Measurements from ENCODE around the gene CERCAM.

Gene CERCAM

DNA sequence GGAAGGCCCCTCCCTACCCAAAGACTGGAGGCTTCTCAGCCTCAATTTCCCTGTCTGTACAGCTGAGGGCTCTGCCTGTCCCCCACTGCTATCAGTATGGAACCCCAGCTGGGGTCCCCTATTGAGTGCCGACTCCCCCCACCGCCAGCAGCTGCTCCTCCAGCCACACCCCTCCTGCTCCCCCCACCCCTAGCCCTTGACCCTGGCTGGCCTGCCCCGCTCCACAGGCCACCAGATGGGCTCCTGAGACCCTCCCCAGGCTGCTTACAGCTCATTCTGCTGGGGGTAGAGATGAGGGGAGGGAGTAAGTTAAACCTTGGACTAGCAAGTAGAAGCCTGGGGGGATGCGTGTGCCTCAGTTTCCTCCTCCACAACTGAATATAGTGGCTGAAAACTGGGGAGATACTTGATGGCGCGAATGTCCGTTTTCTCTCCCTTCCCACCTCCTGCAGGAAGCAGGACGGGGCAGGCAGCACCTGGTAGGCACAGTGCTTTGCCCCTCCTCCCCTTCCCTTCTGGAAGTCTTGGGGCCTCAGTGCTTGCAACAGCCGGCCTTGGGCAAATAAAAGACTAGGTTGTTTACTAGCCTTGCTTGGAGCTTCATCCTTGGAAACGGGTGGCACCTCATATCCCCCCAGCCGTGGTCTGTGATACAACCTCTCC lies 30.4 kb upstream of the CERCAM start:
- H3K27ac Mint-ChIP-seq: no peak overlapping the region
- peaks cover 5% of the 10 kb centered on the region for H3K4me1 Mint-ChIP-seq
- no peak overlapping the region for H3K4me3 Mint-ChIP-seq
- DNase-seq (ENCODE audit: low spot score in 2 of 2) (no peak), ATAC-seq (no peak)
- H3K36me3 Mint-ChIP-seq: peaks cover 53% of the 10 kb centered on the region
- H3K9me3 Mint-ChIP-seq: no peaks in the 10 kb centered on the region

GRCh38 chr9:128390813-128391711 lies 29.6 kb upstream of the CERCAM start:
- Mint-ChIP-seq H3K9me3 (no peaks in the 10 kb centered on the region), H3K27ac (no peak overlapping the region), H3K4me1 (peaks cover 5% of the 10 kb centered on the region), H3K36me3 (peaks cover 47% of the 10 kb centered on the region), H3K4me3 (no peak overlapping the region)
- ATAC-seq (no peak), DNase-seq (ENCODE audit: low spot score in 2 of 2) (no peak)

GRCh38 chr9:128391956-128392301 lies 28.7 kb upstream of the CERCAM start:
- H3K27ac Mint-ChIP-seq: no peak overlapping the region
- no peak for DNase-seq (ENCODE audit: low spot score in 2 of 2)
- peaks cover 8% of the 10 kb centered on the region for H3K4me1 Mint-ChIP-seq
- ATAC-seq: no peak
- no peak overlapping the region for H3K4me3 Mint-ChIP-seq
- H3K36me3 Mint-ChIP-seq: peaks cover 42% of the 10 kb centered on the region
- no peaks in the 10 kb centered on the region for H3K9me3 Mint-ChIP-seq

GRCh38 chr9:128392302-128393144 lies 28.1 kb upstream of the CERCAM start:
- Mint-ChIP-seq H3K36me3 (peaks cover 41% of the 10 kb centered on the region), H3K4me1 (peaks cover 14% of the 10 kb centered on the region), H3K9me3 (no peaks in the 10 kb centered on the region), H3K4me3 (no peak overlapping the region), H3K27ac (no peak overlapping the region)
- DNase-seq (ENCODE audit: low spot score in 2 of 2) (no peak), ATAC-seq (no peak)

DNA sequence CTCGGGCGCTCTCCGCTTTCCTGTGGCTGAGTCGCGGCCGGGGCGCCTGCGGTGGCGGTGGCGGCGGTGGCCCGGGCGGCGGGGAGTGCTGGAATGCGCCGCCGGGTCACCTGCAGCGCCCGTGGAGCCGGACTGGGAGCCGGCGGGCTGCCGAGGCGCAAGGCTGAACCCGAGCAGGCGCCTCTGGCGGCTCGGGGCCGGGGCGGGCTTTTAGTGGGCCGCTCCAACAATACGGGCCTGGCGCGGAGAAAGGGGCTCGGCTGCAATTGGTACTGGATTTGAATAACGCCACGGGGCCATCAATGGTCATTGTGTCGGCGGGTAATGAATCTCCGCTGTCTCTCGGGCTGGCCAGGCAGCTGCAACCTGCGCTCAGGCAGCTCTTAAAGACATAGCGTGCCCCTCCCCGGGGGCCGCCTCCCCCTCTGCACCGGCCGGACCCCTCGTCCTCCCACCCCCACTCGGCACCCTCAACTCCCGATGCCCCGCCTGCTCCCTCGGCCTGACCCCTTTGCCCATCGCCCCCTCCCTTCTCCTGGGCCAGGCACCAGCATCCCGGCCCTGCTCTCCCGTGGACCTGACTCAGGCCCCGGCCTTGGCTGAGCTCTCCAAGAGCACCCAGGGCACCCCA lies 27.4 kb upstream of the CERCAM start:
- peaks cover 34% of the 10 kb centered on the region for H3K36me3 Mint-ChIP-seq
- H3K4me1 Mint-ChIP-seq: peaks cover 16% of the 10 kb centered on the region
- DNase-seq (ENCODE audit: low spot score in 2 of 2) (no peak), ATAC-seq (no peak)
- H3K9me3 Mint-ChIP-seq: no peaks in the 10 kb centered on the region
- H3K27ac Mint-ChIP-seq: no peak overlapping the region
- H3K4me3 Mint-ChIP-seq: no peak overlapping the region

GRCh38 chr9:128393970-128394369 lies 26.7 kb upstream of the CERCAM start:
- Mint-ChIP-seq H3K9me3 (no peaks in the 10 kb centered on the region), H3K36me3 (peaks cover 30% of the 10 kb centered on the region), H3K4me3 (no peak overlapping the region), H3K4me1 (peaks cover 16% of the 10 kb centered on the region), H3K27ac (peak overlapping the region; percentile 72)
- ATAC-seq (no peak), DNase-seq (ENCODE audit: low spot score in 2 of 2) (no peak)

DNA sequence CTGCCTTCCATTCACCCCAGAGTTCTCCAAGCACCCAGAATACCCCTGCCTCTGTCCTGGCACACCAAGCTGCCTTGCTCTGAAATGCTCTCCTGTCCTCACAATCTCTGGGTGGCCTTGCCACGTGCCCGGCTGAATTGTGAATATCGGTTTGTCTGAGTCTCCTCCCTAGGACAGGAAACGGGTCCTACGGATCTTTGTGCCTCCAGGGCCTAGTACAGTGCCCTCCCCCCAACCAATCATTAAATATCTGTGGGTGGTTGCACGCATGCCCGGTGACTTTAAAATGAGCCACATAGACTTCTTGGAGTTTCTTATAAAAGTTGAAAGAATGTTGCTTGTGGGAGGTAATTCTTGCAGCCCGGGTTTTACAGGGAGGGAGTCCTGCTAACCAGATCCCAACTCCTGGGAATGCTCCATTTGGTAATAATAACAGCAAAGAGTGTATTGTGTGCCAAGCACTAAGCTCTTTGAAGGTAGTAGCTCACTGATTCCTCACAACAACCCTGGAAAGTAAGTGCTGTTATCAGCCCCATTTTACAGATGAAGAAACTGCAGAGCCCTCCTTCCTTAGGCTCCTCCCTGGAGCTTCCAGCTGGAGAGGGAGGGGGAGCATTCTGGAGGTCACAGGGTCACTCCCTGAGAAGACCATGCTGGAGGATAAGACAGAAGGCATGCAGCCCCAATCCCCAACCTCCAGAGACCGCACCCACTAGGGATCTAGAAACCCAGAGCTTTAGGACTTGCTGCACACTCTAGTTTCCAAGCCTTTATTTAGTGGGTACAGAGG lies 26.1 kb upstream of the CERCAM start:
- Mint-ChIP-seq H3K27ac (peak overlapping the region; percentile 72), H3K4me3 (no peak overlapping the region), H3K36me3 (peaks cover 26% of the 10 kb centered on the region), H3K4me1 (peaks cover 16% of the 10 kb centered on the region), H3K9me3 (no peaks in the 10 kb centered on the region)
- ATAC-seq (no peak), DNase-seq (ENCODE audit: low spot score in 2 of 2) (no peak)

- DNase-seq (ENCODE audit: low spot score in 2 of 2) (no peak), ATAC-seq (peak; percentile 30)
- H3K27ac Mint-ChIP-seq: no peak overlapping the region
- H3K4me1 Mint-ChIP-seq: peaks cover 16% of the 10 kb centered on the region
- H3K36me3 Mint-ChIP-seq: peaks cover 10% of the 10 kb centered on the region
- H3K4me3 Mint-ChIP-seq: no peak overlapping the region
- no peaks in the 10 kb centered on the region for H3K9me3 Mint-ChIP-seq
These were observed 23.6 kb upstream of the CERCAM start for GRCh38 chr9:128396970-128397613.

- Mint-ChIP-seq H3K4me1 (peaks cover 16% of the 10 kb centered on the region), H3K36me3 (peaks cover 6% of the 10 kb centered on the region), H3K4me3 (no peak overlapping the region), H3K27ac (no peak overlapping the region), H3K9me3 (no peaks in the 10 kb centered on the region)
- DNase-seq (ENCODE audit: low spot score in 2 of 2) (no peak), ATAC-seq (peak; percentile 39)
These were observed 22.8 kb upstream of the CERCAM start for GRCh38 chr9:128397831-128398230.

DNA sequence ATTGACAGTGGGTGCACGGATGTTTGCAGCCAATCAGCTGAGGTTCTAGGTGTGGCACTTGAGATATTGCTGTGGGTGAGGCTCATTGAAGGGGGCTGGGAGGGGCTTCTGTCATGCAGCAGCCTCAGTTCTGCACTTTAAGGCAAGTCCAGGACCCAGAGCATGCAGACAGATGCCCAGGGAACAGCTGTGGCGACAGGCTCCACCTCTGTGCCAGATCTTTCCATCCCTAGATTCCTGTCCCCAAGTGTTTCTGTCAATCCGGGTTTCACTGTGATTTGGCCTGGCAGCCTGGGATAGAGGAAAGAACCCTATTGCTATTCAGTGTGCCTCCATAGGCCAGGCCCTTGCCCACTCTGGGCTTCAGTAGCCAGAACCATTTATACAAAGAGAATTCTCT lies 20.8 kb upstream of the CERCAM start:
- no peak overlapping the region for H3K4me3 Mint-ChIP-seq
- H3K4me1 Mint-ChIP-seq: peaks cover 10% of the 10 kb centered on the region
- no peaks in the 10 kb centered on the region for H3K36me3 Mint-ChIP-seq
- no peak for ATAC-seq
- H3K27ac Mint-ChIP-seq: no peak overlapping the region
- H3K9me3 Mint-ChIP-seq: no peaks in the 10 kb centered on the region
- no peak for DNase-seq (ENCODE audit: low spot score in 2 of 2)

DNA sequence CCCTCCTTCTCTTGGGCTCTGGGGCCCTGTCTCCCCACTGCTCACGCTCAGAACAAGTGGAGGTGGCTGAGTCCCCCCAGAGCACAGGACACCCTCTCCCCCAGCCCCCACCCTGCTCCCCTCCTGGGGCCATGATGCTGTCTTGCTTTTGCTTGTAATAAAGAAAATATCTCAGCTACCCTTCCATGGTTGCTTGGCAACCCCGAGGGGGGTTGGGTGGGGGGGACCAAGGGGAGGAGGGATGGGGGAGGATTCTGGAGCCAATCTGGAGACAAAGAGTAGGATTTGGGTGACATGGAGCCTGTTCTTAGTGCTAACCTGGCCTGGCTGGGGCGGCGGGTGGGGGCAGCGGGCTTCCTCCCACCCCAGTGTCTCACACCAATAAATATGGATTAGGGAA lies 16.1 kb upstream of the CERCAM start:
- H3K36me3 Mint-ChIP-seq: no peaks in the 10 kb centered on the region
- H3K4me3 Mint-ChIP-seq: no peak overlapping the region
- ATAC-seq: no peak
- no peak for DNase-seq (ENCODE audit: low spot score in 2 of 2)
- H3K4me1 Mint-ChIP-seq: no peaks in the 10 kb centered on the region
- no peaks in the 10 kb centered on the region for H3K9me3 Mint-ChIP-seq
- H3K27ac Mint-ChIP-seq: no peak overlapping the region

DNA sequence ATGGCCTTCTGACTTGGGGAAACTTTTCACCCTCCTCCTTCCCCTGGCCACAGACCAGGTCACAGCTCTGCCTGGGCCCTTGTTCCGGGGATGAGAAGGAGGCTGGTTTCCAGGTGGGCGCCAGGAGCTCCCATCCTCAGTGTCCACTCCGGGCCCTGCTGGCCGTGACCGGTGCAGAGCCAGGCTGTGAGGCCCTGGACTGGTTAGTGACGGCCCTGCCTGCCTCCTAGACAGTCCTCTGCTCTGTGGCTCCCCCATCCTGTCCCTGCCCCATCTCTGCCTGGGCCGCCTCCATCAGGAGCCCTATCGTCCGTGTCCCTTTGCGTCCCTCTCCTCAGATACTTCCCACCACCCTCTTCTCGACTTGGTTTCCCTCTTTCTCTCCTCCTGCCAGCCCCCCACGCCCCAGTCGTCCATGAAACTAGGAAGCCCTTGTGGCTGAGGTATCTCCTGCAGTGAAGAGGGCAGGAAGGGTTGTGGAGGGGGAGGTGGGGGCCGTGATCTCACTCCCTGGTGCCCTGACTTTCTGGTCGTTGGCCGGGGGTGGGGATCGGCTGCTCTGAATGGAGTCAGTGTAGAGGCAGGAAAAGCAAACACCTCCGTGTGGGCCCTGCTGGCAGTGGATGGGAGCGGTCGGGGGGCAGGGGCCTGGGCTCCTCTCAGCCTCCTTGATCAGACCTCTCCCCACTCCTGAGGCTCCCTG lies 15.4 kb upstream of the CERCAM start:
- H3K4me3 Mint-ChIP-seq: no peak overlapping the region
- no peaks in the 10 kb centered on the region for H3K9me3 Mint-ChIP-seq
- DNase-seq (ENCODE audit: low spot score in 2 of 2) (no peak), ATAC-seq (no peak)
- H3K36me3 Mint-ChIP-seq: no peaks in the 10 kb centered on the region
- no peak overlapping the region for H3K27ac Mint-ChIP-seq
- no peaks in the 10 kb centered on the region for H3K4me1 Mint-ChIP-seq

DNA sequence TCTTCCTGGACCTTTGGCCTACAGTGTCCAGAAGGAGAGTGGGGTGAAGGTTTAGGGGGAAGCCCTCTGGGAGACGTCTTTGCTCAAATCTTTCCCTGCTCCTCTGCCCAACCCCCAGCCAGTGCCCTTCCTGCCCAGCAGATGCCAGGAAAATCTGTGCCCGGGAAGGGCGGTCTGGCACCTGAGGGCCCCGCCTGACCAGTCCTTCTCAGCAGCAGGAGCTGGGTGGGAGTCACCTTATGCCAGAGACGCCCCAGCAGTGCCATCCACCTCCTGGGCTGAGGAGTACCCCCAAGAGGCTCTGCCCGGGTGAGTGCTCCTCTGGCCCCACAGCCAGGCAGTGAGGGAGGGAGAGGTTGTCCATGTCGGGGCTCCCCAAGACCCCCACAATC lies 14.9 kb upstream of the CERCAM start:
- Mint-ChIP-seq H3K27ac (no peak overlapping the region), H3K4me1 (no peaks in the 10 kb centered on the region), H3K4me3 (no peak overlapping the region), H3K36me3 (no peaks in the 10 kb centered on the region), H3K9me3 (no peaks in the 10 kb centered on the region)
- no peak for ATAC-seq
- DNase-seq (ENCODE audit: low spot score in 2 of 2): no peak

All from stimulated activated effector memory CD8-positive, alpha-beta T cell treated with anti-CD3 and anti-CD28 coated beads, Interleukin-12 subunit alpha, Interleukin-12 subunit beta, amount 100 ng/mL, for 72 hours (primary cell).